HepG2 (cell line): ENCODE results near the gene MYO1G. TPM values are rescaled to one million over a fixed set of nuclear protein-coding genes. Genes with fewer than 3 reads are reported as not detected.

ENCODE experiments used
- ATAC-seq: fragments of 200-7000 bp; cut with Tn5 transposase; 3 replicates; pipeline ENCODE4 v1.9.1; 2020; ENCODE audit warnings: mild to moderate bottlenecking, moderate library complexity
- BruUV-seq: library from RNA; stranded (reverse); fragments of 400-500 nt; replicated peaks from 2 replicates; lab custom pipeline; 2021; lab: Mats Ljungman, UMichigan
- CTCF ChIA-PET: fragments of 300-600 bp; formaldehyde crosslinking; extraction: SDS; loops from one replicate; lab custom pipeline; 2021; ENCODE audit warnings: low total read pairs, inconsistent platforms, low intra/inter-chr PET ratio; lab: Yijun Ruan, JAX
- POLR2A ChIA-PET: fragments of 350-600 bp; sonication (Branson Sonifier 250); formaldehyde crosslinking; loops from one replicate; lab custom pipeline; 2020; ENCODE audit warnings: antibody characterized with exemption, inconsistent platforms; lab: Yijun Ruan, JAX
- DNase-seq: peaks from one replicate; pipeline ENCODE4 v3.0.0-alpha.2; 2015; ENCODE audit warnings: low spot score
- FAIRE-seq: peaks from 3 replicates; lab custom pipeline; 2011; peaks lifted over from hg19 to GRCh38; lab: Jason Lieb, UNC
- H2AFZ ChIP-seq: one replicate; pipeline ENCODE4 v1.6.1; 2011; ENCODE audit warnings: low read length, inconsistent platforms
- H3K27ac ChIP-seq: fragments of 300-600 bp; 3 replicates; pipeline ENCODE4 v1.8.0; 2011; ENCODE audit warnings: mixed run types, mild to moderate bottlenecking, mixed read lengths, low read length, inconsistent platforms; ENCODE audit not compliant: insufficient read depth; ENCODE audit errors: extremely low read length
- H3K27me3 ChIP-seq, 2 experiments: fragments of 200-600 bp in 1 of 2; 2 replicates in 1 of 2; 3 replicates in 1 of 2; pipeline versions ENCODE4 v1.6.0 to v1.8.0; 2011; ENCODE audit warnings: low read length in 2 of 2, mild to moderate bottlenecking in 2 of 2, moderate library complexity in 2 of 2, inconsistent platforms in 1 of 2; ENCODE audit not compliant: insufficient read depth in 2 of 2, control insufficient read depth in 1 of 2
- H3K36me3 ChIP-seq, 2 experiments: fragments of 200-600 bp in 1 of 2; replicated peaks in 1 of 2; 2 replicates in 1 of 2; 3 replicates in 1 of 2; pipeline versions ENCODE4 v1.5.1 to v1.8.0; 2011; ENCODE audit warnings: low read length in 2 of 2, inconsistent platforms in 1 of 2; ENCODE audit not compliant: insufficient read depth in 2 of 2, control insufficient read depth in 1 of 2
- H3K4me1 ChIP-seq: 2 replicates; pipeline ENCODE4 v1.5.1; 2012; ENCODE audit warnings: low read length, inconsistent platforms; ENCODE audit not compliant: insufficient read depth
- H3K4me2 ChIP-seq: 2 replicates; pipeline ENCODE4 v1.6.0; 2011; ENCODE audit warnings: low read depth, low read length, inconsistent platforms
- H3K4me3 ChIP-seq, 3 experiments: fragments of 200-600 bp in 1 of 3; sonication (generic), shearing (Covaris generic) in 1 of 3; replicated peaks in 1 of 3; 2 replicates each; pipeline ENCODE4 v1.5.1; 2011 to 2016; ENCODE audit warnings: low read length in 3 of 3, inconsistent platforms in 2 of 3, low read depth in 2 of 3, mild to moderate bottlenecking in 2 of 3, control low read depth in 1 of 3, mixed read lengths in 1 of 3; ENCODE audit not compliant: insufficient read depth in 1 of 3
- H3K79me2 ChIP-seq: one replicate; pipeline ENCODE4 v1.6.1; 2011; ENCODE audit warnings: low read length, inconsistent platforms; ENCODE audit not compliant: insufficient read depth
- H3K9ac ChIP-seq: 2 replicates; pipeline ENCODE4 v1.6.0; 2011; ENCODE audit warnings: mild to moderate bottlenecking, low read depth, low read length, inconsistent platforms; ENCODE audit not compliant: insufficient read depth
- H3K9me3 ChIP-seq: 2 replicates; pipeline ENCODE4 v1.5.1; 2012; ENCODE audit warnings: mild to moderate bottlenecking, low read length
- H4K20me1 ChIP-seq: 2 replicates; pipeline ENCODE4 v1.6.0; 2011; ENCODE audit warnings: inconsistent platforms, mild to moderate bottlenecking, low read length, moderate library complexity; ENCODE audit not compliant: insufficient read depth
- CCAR2 ChIP-seq: fragments of 200-400 bp; formaldehyde crosslinking; optimal IDR thresholded peaks from 2 replicates; pipeline ENCODE3; 2018; ENCODE audit warnings: low read depth, mild to moderate bottlenecking, low read length, moderate library complexity
- HNF4A ChIP-seq: sonication (generic); formaldehyde crosslinking; IDR thresholded peaks from 2 replicates; pipeline ENCODE4 v1.4.0; 2020; ENCODE audit warnings: missing genetic modification reagents
- NR2F6 ChIP-seq, 2 experiments: IDR thresholded peaks; 2 replicates each; pipeline ENCODE4 v1.6.1; 2016; ENCODE audit warnings: antibody characterized with exemption in 1 of 2, mild to moderate bottlenecking in 1 of 2
- TRIM22 ChIP-seq: fragments of 450-650 bp; IDR thresholded peaks from 2 replicates; pipeline ENCODE4 v1.6.1; 2017
- ZNF883 ChIP-seq: sonication (generic); formaldehyde crosslinking; IDR thresholded peaks from 2 replicates; pipeline ENCODE4 v1.5.1; 2020; ENCODE audit warnings: mild to moderate bottlenecking, missing genetic modification reagents; ENCODE audit errors: not compliant biosample characterization
- WGBS: methylation state at CpG from one replicate; pipeline ENCODE4 v1.1.6; 2017; ENCODE audit warnings: low lambda C conversion rate; 5-methylcytosine and 5-hydroxymethylcytosine counted together
- in situ Hi-C: cut with HindIII; loops from 2 replicates; pipeline ENCODE4 v1.10.0; 2017; ENCODE audit warnings: low pct_unique_long_range_greater_than_20kb; ENCODE audit not compliant: extremely low pct_ligation_motif_present
- intact Hi-C: fragments of 100-400 bp; cut with micrococcal nuclease; formaldehyde crosslinking; loops from one replicate; pipeline ENCODE4 v1.10.0; 2022; ENCODE audit not compliant: unreplicated experiment
- polyA plus RNA-seq, 8 experiments: library from polyadenylated mRNA; depleted of rRNA in 3 of 8; stranded (reverse) in 7 of 8; unstranded in 1 of 8; fragments of >200 nt; fragmentation: Illumina TruSeq in 4 of 8; extraction: Trizol in 4 of 8; gene quantifications; 2 replicates each; pipeline versions ENCODE4 v1.2.1 to v1.2.3, GENCODE V29; 2011 to 2016; ENCODE audit warnings: low read depth in 4 of 8, missing spikeins in 1 of 8, mixed read lengths in 1 of 8; ENCODE audit not compliant: insufficient read depth in 1 of 8
- total RNA-seq, 5 experiments: library from RNA; depleted of rRNA; stranded (reverse); fragments of >200 nt; fragmentation: Illumina TruSeq; extraction: Trizol; gene quantifications; 2 replicates each; pipeline ENCODE4 v1.2.3, GENCODE V29; 2016; ENCODE audit warnings: low read depth in 1 of 5
- TF ChIP-seq, protein P1 (sequence below), 2 experiments: sonication (generic) in 1 of 2; formaldehyde crosslinking in 1 of 2; IDR thresholded peaks; 2 replicates each; pipeline versions ENCODE4 v1.5.1 to v1.6.1; 2011 to 2020; ENCODE audit warnings: borderline replicate concordance in 1 of 2, low read depth in 1 of 2, low read length in 1 of 2, mild to moderate bottlenecking in 1 of 2, missing genetic modification reagents in 1 of 2, moderate library complexity in 1 of 2

Gene MYO1G
- total and polyA plus RNA-seq, 2 of the 13 experiments (the other 11 are each of a cell fraction or from before 2014, with no cell fraction given) = 0.29 to 1.1 TPM

GRCh38 chr7:45028138-45028919 is 49.5 kb upstream of the MYO1G start:
- Histone ChIP-seq H3K27me3 (no peaks in the 10 kb centered on the region), H2AFZ (no peak overlapping the region), H3K9me3 (no peaks in the 10 kb centered on the region), H3K79me2 (peaks cover 3% of the 10 kb centered on the region), H4K20me1 (no peaks in the 10 kb centered on the region), H3K4me2 (no peak overlapping the region), H3K9ac (no peak overlapping the region), H3K4me1 (peaks cover 47% of the 10 kb centered on the region), H3K36me3 (no peaks in the 10 kb centered on the region), H3K4me3 (no peak overlapping the region), H3K27ac (no peak overlapping the region)
- in situ Hi-C loops (no loop called here), intact Hi-C loops (no loop called here)
- POLR2A ChIA-PET = no interaction called here
- DNase-seq (no peak), FAIRE-seq (no peak), ATAC-seq (no peak)
- WGBS = 97% methylated on average over 17 of the region's 17 CpGs
- no TSS peak for BruUV-seq
- TF ChIP-seq, protein P1, sequence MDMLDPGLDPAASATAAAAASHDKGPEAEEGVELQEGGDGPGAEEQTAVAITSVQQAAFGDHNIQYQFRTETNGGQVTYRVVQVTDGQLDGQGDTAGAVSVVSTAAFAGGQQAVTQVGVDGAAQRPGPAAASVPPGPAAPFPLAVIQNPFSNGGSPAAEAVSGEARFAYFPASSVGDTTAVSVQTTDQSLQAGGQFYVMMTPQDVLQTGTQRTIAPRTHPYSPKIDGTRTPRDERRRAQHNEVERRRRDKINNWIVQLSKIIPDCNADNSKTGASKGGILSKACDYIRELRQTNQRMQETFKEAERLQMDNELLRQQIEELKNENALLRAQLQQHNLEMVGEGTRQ (IDR thresholded peaks at IDR 0.05; ENCODE audit: low read depth, low read length) = no peak
- TF ChIP-seq, protein P1 (CRISPR knock-in tag; IDR thresholded peaks at IDR 0.05; ENCODE audit: borderline replicate concordance) = no peak
- TF ChIP-seq TRIM22 (no peak), CCAR2 (no peak), NR2F6 (IDR thresholded peaks at IDR 0.05) (no peak), NR2F6 (CRISPR knock-in tag; IDR thresholded peaks at IDR 0.05) (no peak), HNF4A (CRISPR knock-in tag) (no peak), ZNF883 (CRISPR knock-in tag) (no peak)
- CTCF ChIA-PET = no interaction called here
